Smooth muscle cell (in vitro differentiated cells): ENCODE results near the gene RPS6KA3. TPM values are rescaled to one million over a fixed set of nuclear protein-coding genes. Genes with fewer than 3 reads are reported as not detected.

ENCODE experiments used
- DNase-seq: peaks from one replicate; lab custom pipeline; 2025; ENCODE audit not compliant: unreplicated experiment; lab: John Stamatoyannopoulos, UW
- H2AFZ ChIP-seq: fragments of 200-600 bp; sonication (generic); 2 replicates; pipeline ENCODE4 v1.6.0; 2016; ENCODE audit warnings: antibody characterized with exemption, low read depth, mild to moderate bottlenecking
- H3F3A ChIP-seq: fragments of 200-600 bp; sonication (generic); 2 replicates; pipeline ENCODE4 v1.6.0; 2017; ENCODE audit warnings: antibody characterized with exemption, low read depth
- H3K27ac ChIP-seq: fragments of 200-600 bp; sonication (generic); 2 replicates; pipeline ENCODE4 v1.5.1; 2016; ENCODE audit warnings: low read depth, mild to moderate bottlenecking
- H3K27me3 ChIP-seq: fragments of 200-600 bp; sonication (generic); 2 replicates; pipeline ENCODE4 v1.6.1; 2016; ENCODE audit warnings: low read depth, mild to moderate bottlenecking
- H3K36me3 ChIP-seq: fragments of 200-600 bp; sonication (generic); 2 replicates; pipeline ENCODE4 v1.5.1; 2016; ENCODE audit warnings: low read depth
- H3K4me1 ChIP-seq: fragments of 200-600 bp; sonication (generic); 2 replicates; pipeline ENCODE4 v1.5.1; 2016; ENCODE audit warnings: low read depth
- H3K4me2 ChIP-seq: fragments of 200-600 bp; sonication (generic); 2 replicates; pipeline ENCODE4 v1.6.0; 2016; ENCODE audit warnings: mild to moderate bottlenecking
- H3K4me3 ChIP-seq: fragments of 200-600 bp; sonication (generic); 2 replicates; pipeline ENCODE4 v1.5.1; 2016; ENCODE audit warnings: mild to moderate bottlenecking
- H3K79me2 ChIP-seq: fragments of 200-600 bp; sonication (generic); 2 replicates; pipeline ENCODE4 v1.6.0; 2016; ENCODE audit warnings: low read depth, mild to moderate bottlenecking
- H3K9ac ChIP-seq: fragments of 200-600 bp; sonication (generic); 2 replicates; pipeline ENCODE4 v1.6.0; 2016; ENCODE audit warnings: low read depth
- H3K9me3 ChIP-seq: fragments of 200-600 bp; sonication (generic); replicated peaks from 2 replicates; pipeline ENCODE4 v1.5.1; 2016; ENCODE audit warnings: low read depth
- H4K20me1 ChIP-seq: fragments of 200-600 bp; sonication (generic); 2 replicates; pipeline ENCODE4 v1.6.0; 2016; ENCODE audit warnings: low read depth
- WGBS: methylation state at CpG from one replicate; pipeline ENCODE4 v1.1.7; 2016; ENCODE audit warnings: low lambda C conversion rate; 5-methylcytosine and 5-hydroxymethylcytosine counted together
- polyA plus RNA-seq: library from polyadenylated mRNA; unstranded; fragments of >200 nt; fragmentation: Nextera tagmentation; extraction: Ambion mirVana; gene quantifications from 2 replicates; pipeline ENCODE4 v1.2.1, GENCODE V29; 2016
- total RNA-seq: library from RNA; depleted of rRNA; stranded (reverse); fragments of >200 nt; gene quantifications from 2 replicates; pipeline ENCODE4 v1.2.3, GENCODE V29; 2014
- TF ChIP-seq, protein P1 (sequence below): fragments of 200-600 bp; sonication (generic); IDR thresholded peaks from 2 replicates; pipeline ENCODE4 v1.5.1; 2017; ENCODE audit warnings: borderline replicate concordance, mild to moderate bottlenecking, antibody characterized with exemption; ENCODE audit not compliant: insufficient read depth, poor library complexity, severe bottlenecking

Gene RPS6KA3
- total and polyA plus RNA-seq, 2 experiments from 2014 or later: 15.4 to 37.2 TPM

DNA sequence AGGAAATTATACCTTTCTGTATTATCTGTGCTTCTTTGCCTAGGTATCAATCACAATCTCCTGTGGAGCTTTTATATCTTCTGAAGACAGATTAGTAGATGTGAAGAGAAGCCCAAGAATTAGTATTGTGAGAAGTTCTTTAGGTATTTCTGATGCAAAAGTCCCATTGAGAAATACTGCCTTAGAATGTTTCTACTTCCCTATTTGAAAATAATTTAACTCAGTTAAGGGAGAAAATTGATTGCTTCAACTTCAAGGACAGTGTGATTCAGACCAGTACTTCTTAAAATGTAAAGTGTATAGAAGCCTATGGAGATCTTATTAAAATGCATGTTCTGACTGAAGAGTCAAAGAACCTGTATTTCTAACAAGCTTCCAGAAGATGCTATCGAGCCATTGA, 134.0 kb downstream of the RPS6KA3 start:
- Histone ChIP-seq H2AFZ (no peak overlapping the region), H3K4me3 (no peak overlapping the region), H3K4me2 (no peak overlapping the region), H3K36me3 (peaks cover 7% of the 10 kb centered on the region), H3F3A (no peaks in the 10 kb centered on the region), H3K9me3 (peaks cover 3% of the 10 kb centered on the region), H3K27me3 (no peaks in the 10 kb centered on the region), H3K4me1 (no peaks in the 10 kb centered on the region), H3K27ac (no peak overlapping the region), H4K20me1 (peaks cover 29% of the 10 kb centered on the region), H3K9ac (no peak overlapping the region), H3K79me2 (no peaks in the 10 kb centered on the region)
- TF ChIP-seq, protein P1, sequence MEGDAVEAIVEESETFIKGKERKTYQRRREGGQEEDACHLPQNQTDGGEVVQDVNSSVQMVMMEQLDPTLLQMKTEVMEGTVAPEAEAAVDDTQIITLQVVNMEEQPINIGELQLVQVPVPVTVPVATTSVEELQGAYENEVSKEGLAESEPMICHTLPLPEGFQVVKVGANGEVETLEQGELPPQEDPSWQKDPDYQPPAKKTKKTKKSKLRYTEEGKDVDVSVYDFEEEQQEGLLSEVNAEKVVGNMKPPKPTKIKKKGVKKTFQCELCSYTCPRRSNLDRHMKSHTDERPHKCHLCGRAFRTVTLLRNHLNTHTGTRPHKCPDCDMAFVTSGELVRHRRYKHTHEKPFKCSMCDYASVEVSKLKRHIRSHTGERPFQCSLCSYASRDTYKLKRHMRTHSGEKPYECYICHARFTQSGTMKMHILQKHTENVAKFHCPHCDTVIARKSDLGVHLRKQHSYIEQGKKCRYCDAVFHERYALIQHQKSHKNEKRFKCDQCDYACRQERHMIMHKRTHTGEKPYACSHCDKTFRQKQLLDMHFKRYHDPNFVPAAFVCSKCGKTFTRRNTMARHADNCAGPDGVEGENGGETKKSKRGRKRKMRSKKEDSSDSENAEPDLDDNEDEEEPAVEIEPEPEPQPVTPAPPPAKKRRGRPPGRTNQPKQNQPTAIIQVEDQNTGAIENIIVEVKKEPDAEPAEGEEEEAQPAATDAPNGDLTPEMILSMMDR: no peak
- DNase-seq: no peak
- 56% methylated on average over 1 of the region's 1 CpG for WGBS

- H3K4me3 ChIP-seq: no peak overlapping the region
- no peak overlapping the region for H2AFZ ChIP-seq
- no peaks in the 10 kb centered on the region for H3F3A ChIP-seq
- no peak for DNase-seq
- peaks cover 4% of the 10 kb centered on the region for H3K36me3 ChIP-seq
- H3K4me2 ChIP-seq: no peak overlapping the region
- no peak overlapping the region for H3K9ac ChIP-seq
- H3K4me1 ChIP-seq: no peaks in the 10 kb centered on the region
- no peaks in the 10 kb centered on the region for H3K27me3 ChIP-seq
- WGBS: 93% methylated on average over 1 of the region's 1 CpG
- no peak overlapping the region for H3K27ac ChIP-seq
- TF ChIP-seq, protein P1: no peak
- no peaks in the 10 kb centered on the region for H3K79me2 ChIP-seq
- H3K9me3 ChIP-seq: peaks cover 3% of the 10 kb centered on the region
- H4K20me1 ChIP-seq: peaks cover 12% of the 10 kb centered on the region
These were observed 136.4 kb downstream of the RPS6KA3 start for GRCh38 chrX:20130357-20130756.

GRCh38 chrX:20129547-20129946, 137.2 kb downstream of the RPS6KA3 start:
- Histone ChIP-seq H3F3A (no peaks in the 10 kb centered on the region), H3K27ac (no peak overlapping the region), H3K36me3 (peaks cover 4% of the 10 kb centered on the region), H2AFZ (no peak overlapping the region), H3K4me2 (no peak overlapping the region), H3K4me3 (no peak overlapping the region), H4K20me1 (peaks cover 8% of the 10 kb centered on the region), H3K9me3 (peaks cover 3% of the 10 kb centered on the region), H3K9ac (no peak overlapping the region), H3K27me3 (no peaks in the 10 kb centered on the region), H3K79me2 (no peaks in the 10 kb centered on the region), H3K4me1 (no peaks in the 10 kb centered on the region)
- no peak for DNase-seq
- TF ChIP-seq, protein P1: no peak
- WGBS: 94% methylated on average over 1 of the region's 1 CpG

- Histone ChIP-seq H3K27me3 (no peaks in the 10 kb centered on the region), H4K20me1 (peaks cover 3% of the 10 kb centered on the region), H3K4me2 (no peak overlapping the region), H3K4me1 (no peaks in the 10 kb centered on the region), H3K4me3 (no peak overlapping the region), H3K27ac (no peak overlapping the region), H3K36me3 (peaks cover 4% of the 10 kb centered on the region), H3K9me3 (peaks cover 3% of the 10 kb centered on the region), H3F3A (no peaks in the 10 kb centered on the region), H3K79me2 (no peaks in the 10 kb centered on the region), H3K9ac (no peak overlapping the region), H2AFZ (no peak overlapping the region)
- DNase-seq: no peak
- TF ChIP-seq, protein P1: no peak
- WGBS: 87% methylated on average over 4 of the region's 4 CpGs
These were observed 138.0 kb downstream of the RPS6KA3 start for GRCh38 chrX:20128670-20129069.
